NCI-H345 (cell line): ENCODE data around the gene SMIM1.
A peak's percentile ranks its signal among the peaks of the same experiment; 100 is the strongest.

Experiments
- DNase-seq: peaks from one replicate; lab custom pipeline; 2025; lab: John Stamatoyannopoulos, UW

Gene SMIM1

DNA sequence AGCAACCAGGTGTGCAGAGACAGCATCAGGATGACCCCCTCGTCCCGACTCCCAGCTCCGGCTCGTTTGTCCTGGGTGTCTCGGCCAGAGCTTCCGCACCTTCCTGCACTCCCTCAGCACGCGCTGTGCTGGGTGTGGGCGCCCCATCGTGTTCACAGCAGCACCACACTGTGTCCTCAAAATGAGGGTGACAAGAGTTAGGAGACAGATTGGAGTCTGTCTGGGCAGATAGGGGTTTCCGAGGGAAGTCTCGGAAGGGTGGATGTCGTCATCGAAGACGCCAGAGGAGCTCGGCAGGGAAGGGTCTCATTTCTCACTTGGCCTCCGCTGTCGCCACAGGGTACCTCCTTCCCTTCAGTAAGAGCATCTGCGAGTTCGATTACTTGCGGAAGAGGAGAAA lies 16.2 kb upstream of the SMIM1 start:
- no peak for DNase-seq

GRCh38 chr1:3759164-3759563 lies 13.4 kb upstream of the SMIM1 start:
- no peak for DNase-seq

- no peak for DNase-seq
Observed at GRCh38 chr1:3759796-3760195, 12.8 kb upstream of the SMIM1 start.

- no peak for DNase-seq
Observed at GRCh38 chr1:3761296-3762010, 11.1 kb upstream of the SMIM1 start.

- DNase-seq = no peak
Observed at GRCh38 chr1:3762151-3762872, 10.2 kb upstream of the SMIM1 start.

- no peak for DNase-seq
Observed at GRCh38 chr1:3762873-3763228, 9.7 kb upstream of the SMIM1 start.

GRCh38 chr1:3763351-3764125 lies 9.0 kb upstream of the SMIM1 start:
- DNase-seq = no peak

DNA sequence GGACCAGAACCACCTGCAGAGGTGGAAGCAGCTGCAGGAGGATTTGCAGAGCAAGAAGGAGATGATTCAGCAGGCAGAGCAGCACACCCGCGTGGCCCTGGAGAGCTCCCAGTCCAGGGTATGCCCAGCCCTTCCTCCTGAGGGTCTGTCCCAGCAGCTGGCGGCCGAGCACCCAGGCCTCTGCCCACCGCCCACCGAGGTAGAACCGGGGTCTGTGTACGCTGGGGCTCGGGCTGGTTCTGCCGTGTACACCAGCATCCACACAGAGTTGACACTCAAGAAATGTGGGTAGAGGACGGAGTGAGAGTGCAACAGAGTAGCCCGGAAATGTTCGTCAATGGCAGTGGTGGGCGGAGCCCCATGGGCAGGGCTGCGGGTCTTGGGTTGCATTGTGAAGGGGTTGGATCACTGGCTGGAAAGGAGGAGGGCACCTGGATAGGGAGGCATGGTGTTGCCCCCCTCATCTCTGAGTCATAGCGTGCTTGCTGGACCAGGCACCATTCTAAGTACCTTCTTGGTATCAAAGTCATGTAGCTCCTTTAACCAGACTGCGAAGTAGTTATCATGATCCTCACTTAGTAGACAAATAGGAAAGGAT lies 5.1 kb upstream of the SMIM1 start:
- DNase-seq = no peak

DNA sequence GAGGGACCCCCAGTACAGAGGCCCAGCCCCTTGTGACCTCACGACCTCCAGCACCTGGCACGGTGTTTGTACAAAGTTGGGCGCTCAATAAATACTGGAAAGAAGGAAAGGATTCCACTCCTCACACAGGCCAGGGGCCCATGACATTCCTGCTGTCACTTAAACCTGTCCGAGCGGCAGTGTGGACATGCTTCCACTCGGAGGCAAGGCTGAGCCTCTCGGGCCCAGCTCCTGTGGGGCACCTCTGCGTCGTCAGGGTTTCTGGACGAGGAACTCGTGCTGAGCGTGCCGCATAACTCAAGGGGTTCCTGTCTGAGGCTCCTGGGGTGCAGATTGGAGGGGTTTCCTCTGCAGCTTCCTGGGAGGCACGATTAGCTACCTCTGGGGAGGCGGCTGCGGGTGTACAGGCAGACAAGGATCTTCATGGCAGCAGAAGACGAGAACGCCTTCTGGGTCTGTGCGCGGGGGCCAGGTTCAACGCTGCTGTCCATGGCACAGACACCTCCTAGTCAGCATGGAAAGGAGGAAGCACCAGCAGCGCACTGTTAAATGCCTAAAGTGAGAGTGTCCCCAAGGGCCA lies 3.6 kb upstream of the SMIM1 start:
- no peak for DNase-seq

DNA sequence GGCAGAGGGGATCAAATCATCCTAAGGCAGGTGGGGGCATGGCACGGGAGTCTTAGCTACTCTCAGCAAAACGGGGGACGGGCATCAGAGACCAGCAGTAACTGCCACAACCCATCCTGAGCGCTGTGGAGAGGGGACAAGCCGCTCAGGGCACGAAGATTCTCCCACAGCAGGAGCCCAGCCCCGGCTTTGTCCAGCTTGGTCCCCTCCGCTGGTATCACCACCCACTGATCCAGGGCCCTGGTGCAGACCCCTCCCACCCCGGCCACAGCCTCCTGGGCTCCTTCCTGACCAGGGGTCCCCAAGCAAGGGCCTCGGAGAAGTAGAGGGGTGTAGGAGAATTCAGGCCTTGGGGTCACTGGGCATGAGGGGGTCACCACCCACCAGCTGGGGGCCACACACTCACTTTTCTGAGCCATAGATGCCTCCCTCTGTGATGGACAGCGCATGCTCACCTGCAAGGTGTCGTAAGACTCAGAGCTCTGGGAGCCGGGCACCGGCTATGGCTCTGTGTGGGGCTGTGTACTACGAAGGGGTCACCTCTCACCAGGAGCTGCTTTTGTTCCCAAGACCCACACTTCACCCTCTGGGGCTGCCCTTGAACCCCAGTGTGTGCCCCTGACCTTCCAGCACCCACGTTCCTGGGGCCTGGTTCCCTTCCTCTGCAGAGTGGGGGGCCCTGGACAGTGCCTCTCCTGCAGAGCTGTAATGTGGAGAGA lies 2.3 kb upstream of the SMIM1 start:
- DNase-seq = no peak

DNA sequence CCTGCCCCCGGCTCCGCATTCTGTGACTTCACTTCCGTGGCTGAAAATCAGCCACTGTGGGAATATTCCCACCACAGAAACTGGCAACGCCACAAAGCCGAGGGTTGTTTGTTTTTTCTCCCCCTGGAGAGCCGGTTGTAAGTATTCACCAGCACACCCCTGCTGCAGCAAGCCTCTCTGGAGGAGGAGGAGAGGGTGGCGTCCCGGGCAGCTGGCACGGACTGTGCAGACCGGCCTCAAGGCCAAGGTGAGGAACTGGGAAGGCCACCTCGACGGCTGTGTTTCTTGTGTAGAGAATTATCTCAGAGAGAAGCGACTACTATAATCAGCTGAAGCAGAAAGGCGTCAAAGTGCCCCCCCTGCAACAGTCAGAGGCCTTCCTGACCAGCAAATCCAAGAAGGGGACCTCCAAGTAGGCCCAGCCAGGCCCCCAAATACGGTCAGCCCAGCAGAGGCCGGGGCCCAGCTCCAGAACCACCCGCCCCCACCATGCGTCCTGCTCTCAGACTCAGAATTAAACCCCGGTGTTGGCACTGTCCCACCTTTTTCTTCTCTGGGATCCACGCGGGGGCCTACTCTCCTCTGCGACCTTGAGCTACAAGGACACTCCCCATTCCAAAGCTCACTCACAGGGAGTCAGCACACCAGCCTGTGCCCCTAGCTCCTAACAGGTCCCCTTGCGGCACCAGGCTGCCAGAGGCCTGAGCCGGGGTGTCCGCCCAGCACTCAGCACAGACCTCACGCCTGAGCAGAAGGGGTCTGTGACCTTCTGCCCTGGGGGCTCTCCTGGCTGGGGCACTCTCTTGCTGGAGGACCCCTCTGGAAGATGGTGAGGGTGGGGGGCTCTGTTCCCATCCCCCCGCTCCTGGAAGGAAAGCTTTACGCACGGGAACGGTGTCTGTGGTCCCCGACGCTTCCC lies 1.2 kb upstream of the SMIM1 start:
- DNase-seq = no peak

GRCh38 chr1:3772027-3772714 lies 378 bp upstream of the SMIM1 start:
- peak; percentile 89 for DNase-seq

GRCh38 chr1:3773572-3774275 lies 1.2 kb downstream of the SMIM1 start:
- DNase-seq = no peak

- no peak for DNase-seq
Observed at GRCh38 chr1:3774276-3774945, 1.9 kb downstream of the SMIM1 start.

GRCh38 chr1:3774946-3775489 lies 2.5 kb downstream of the SMIM1 start:
- no peak for DNase-seq

DNA sequence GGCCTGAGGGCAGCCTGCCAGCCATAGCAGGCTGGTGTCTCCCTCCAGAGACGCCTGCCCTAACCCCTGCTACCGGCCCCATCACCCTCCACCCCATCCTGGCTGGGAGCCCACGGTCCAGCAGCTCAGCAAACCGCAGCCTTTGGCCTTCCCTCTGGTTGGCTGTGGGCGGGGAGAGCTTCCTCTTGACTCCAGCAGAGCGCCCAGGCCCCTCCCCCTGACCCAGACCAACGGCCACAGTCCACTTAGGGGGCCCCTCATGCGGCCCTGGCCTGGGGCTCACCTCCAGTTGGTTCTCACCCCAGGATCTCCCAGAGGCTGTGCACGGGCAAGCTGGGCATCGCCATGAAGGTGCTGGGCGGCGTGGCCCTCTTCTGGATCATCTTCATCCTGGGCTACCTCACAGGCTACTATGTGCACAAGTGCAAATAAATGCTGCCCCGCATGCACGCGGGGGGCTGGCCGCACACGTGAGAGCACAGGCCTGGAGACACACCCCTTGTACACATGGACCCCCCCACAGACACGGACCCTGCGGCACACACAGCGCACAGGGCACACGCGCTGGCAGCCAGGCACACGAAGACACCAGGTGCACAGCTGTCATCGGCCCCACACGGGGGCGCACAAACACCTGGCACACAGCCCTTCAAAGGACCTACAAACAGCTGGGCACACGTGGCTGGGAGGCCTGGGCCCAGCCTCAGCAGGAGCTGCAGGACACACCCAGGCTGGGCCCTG lies 3.1 kb downstream of the SMIM1 start:
- DNase-seq = peak; percentile 87

- DNase-seq = peak; percentile 59
Observed at GRCh38 chr1:3776231-3776961, 3.8 kb downstream of the SMIM1 start.
